ENCODE results near the gene ACACA. TPM values are rescaled to one million over a fixed set of nuclear protein-coding genes. Genes with fewer than 3 reads are reported as not detected.

The ACACA gene
- total and polyA plus RNA-seq, 2 experiments from 2014 or later, result 59.6 to 164 TPM

DNA sequence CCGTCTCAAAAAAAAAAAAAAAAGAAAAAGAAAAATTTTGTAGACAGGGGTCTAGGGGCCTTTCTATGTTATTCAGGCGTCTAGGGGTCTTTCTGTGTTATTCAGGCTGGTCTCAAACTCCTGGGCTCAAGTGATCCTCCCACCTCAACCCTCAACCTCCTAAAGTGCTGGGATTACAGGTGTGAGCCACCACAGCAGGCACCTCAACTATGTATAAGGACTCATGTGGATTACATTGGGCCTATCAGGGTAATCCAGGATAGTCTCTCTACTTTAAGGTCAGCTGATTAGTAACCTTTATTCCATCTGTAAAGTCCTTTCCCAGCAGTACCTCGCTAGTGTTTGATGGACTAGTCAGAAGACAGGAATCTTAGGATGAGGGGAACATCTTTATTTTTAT, 22.4 kb upstream of the ACACA start:
- no peak overlapping the region for H3K4me3 ChIP-seq
- no peaks in the 10 kb centered on the region for H3K27me3 ChIP-seq (ENCODE audit: insufficient read depth)
- peaks cover 12% of the 10 kb centered on the region for H3K36me3 ChIP-seq (ENCODE audit: insufficient read depth)
- DNase-seq (ENCODE audit: low spot score) (no peak), ATAC-seq (no peak)
- H3K27me3 Mint-ChIP-seq (ENCODE audit: insufficient read depth, low read depth, poor library complexity), result no peaks in the 10 kb centered on the region
- H3K4me3 Mint-ChIP-seq, result no peak overlapping the region
- H3F3A ChIP-seq (replicated peaks; ENCODE audit: low read depth), result no peaks in the 10 kb centered on the region
- no peak overlapping the region for H3K27ac ChIP-seq (ENCODE audit: low read depth)
- no peaks in the 10 kb centered on the region for H3K4me1 ChIP-seq (ENCODE audit: insufficient read depth)
- no peaks in the 10 kb centered on the region for H3K9me2 ChIP-seq (ENCODE audit: insufficient read depth)
- H3K9me3 Mint-ChIP-seq, result no peaks in the 10 kb centered on the region
- H4K20me1 ChIP-seq (replicated peaks; ENCODE audit: insufficient read depth), result 0 out of 2 replicates have a peak, but pooled peaks cover 3% of the 10 kb centered on the region
- H3K36me3 Mint-ChIP-seq (ENCODE audit: low read depth), result peaks cover 38% of the 10 kb centered on the region
- no peak overlapping the region for H2AFZ ChIP-seq
- H3K4me1 Mint-ChIP-seq, result no peaks in the 10 kb centered on the region
- no peak for TF ChIP-seq ETS1 (IDR thresholded peaks at IDR 0.05)
- TF ChIP-seq CREB1 (CRISPR knock-in tag; IDR thresholded peaks at IDR 0.05; ENCODE audit: low read depth), result no peak
- no peak for TF ChIP-seq POLR2AphosphoS5 (IDR thresholded peaks at IDR 0.05; ENCODE audit: low read depth)
- TF ChIP-seq ZNF114 (CRISPR knock-in tag; IDR thresholded peaks at IDR 0.05), result no peak
- H3K79me2 ChIP-seq (replicated peaks; ENCODE audit: insufficient read depth), result no peaks in the 10 kb centered on the region
- H3K4me2 ChIP-seq, result no peak overlapping the region
- H3K27ac Mint-ChIP-seq, result no peak overlapping the region

DNA sequence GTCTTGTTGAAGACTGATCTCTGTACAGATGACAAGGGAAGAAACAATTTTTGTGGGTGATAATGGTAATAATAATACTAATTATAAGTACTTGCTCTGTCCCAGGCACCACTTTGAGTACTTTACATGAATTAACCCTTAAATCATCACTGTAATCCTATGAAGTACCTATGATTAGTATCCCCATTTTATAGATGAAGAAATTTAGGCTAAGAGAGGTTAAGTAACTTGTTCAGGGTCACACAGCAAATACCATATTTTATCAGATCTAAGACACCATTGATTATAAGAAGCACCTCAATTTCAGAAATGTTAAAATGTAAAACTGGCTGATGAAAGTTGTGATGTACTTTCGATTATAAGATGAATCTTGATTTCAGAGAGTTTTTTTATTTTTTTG, 18.6 kb upstream of the ACACA start:
- no peaks in the 10 kb centered on the region for H3F3A ChIP-seq (replicated peaks; ENCODE audit: low read depth)
- H3K4me2 ChIP-seq, result no peak overlapping the region
- DNase-seq (ENCODE audit: low spot score) (no peak), ATAC-seq (no peak)
- no peaks in the 10 kb centered on the region for H3K4me1 ChIP-seq (ENCODE audit: insufficient read depth)
- no peak overlapping the region for H3K27ac ChIP-seq (ENCODE audit: low read depth)
- H3K79me2 ChIP-seq (replicated peaks; ENCODE audit: insufficient read depth), result no peaks in the 10 kb centered on the region
- TF ChIP-seq, protein P1, sequence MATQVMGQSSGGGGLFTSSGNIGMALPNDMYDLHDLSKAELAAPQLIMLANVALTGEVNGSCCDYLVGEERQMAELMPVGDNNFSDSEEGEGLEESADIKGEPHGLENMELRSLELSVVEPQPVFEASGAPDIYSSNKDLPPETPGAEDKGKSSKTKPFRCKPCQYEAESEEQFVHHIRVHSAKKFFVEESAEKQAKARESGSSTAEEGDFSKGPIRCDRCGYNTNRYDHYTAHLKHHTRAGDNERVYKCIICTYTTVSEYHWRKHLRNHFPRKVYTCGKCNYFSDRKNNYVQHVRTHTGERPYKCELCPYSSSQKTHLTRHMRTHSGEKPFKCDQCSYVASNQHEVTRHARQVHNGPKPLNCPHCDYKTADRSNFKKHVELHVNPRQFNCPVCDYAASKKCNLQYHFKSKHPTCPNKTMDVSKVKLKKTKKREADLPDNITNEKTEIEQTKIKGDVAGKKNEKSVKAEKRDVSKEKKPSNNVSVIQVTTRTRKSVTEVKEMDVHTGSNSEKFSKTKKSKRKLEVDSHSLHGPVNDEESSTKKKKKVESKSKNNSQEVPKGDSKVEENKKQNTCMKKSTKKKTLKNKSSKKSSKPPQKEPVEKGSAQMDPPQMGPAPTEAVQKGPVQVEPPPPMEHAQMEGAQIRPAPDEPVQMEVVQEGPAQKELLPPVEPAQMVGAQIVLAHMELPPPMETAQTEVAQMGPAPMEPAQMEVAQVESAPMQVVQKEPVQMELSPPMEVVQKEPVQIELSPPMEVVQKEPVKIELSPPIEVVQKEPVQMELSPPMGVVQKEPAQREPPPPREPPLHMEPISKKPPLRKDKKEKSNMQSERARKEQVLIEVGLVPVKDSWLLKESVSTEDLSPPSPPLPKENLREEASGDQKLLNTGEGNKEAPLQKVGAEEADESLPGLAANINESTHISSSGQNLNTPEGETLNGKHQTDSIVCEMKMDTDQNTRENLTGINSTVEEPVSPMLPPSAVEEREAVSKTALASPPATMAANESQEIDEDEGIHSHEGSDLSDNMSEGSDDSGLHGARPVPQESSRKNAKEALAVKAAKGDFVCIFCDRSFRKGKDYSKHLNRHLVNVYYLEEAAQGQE (IDR thresholded peaks at IDR 0.05; ENCODE audit: unreplicated experiment), result no peak
- no peak for TF ChIP-seq EZH2 (IDR thresholded peaks at IDR 0.05; ENCODE audit: low read depth, unreplicated experiment)
- no peak for TF ChIP-seq EZH2phosphoT487 (IDR thresholded peaks at IDR 0.05; ENCODE audit: unreplicated experiment)
- TF ChIP-seq POLR2AphosphoS5 (IDR thresholded peaks at IDR 0.05; ENCODE audit: low read depth), result no peak
- TF ChIP-seq ZNF114 (CRISPR knock-in tag; IDR thresholded peaks at IDR 0.05), result no peak
- TF ChIP-seq JUNB (IDR thresholded peaks at IDR 0.05; ENCODE audit: unreplicated experiment), result no peak
- no peak for TF ChIP-seq NANOG (IDR thresholded peaks at IDR 0.05; ENCODE audit: borderline replicate concordance)
- no peak for TF ChIP-seq CREB1 (CRISPR knock-in tag; IDR thresholded peaks at IDR 0.05; ENCODE audit: low read depth)
- TF ChIP-seq ZNF331 (CRISPR knock-in tag; IDR thresholded peaks at IDR 0.05; ENCODE audit: low read depth), result no peak
- Mint-ChIP-seq H3K36me3 (ENCODE audit: low read depth) (peaks cover 48% of the 10 kb centered on the region), H3K27ac (no peak overlapping the region), H3K9me3 (no peaks in the 10 kb centered on the region), H3K4me1 (no peaks in the 10 kb centered on the region), H3K4me3 (no peak overlapping the region), H3K27me3 (ENCODE audit: insufficient read depth, low read depth, poor library complexity) (peaks cover 2% of the 10 kb centered on the region)
- 0 out of 2 replicates have a peak, but pooled peaks cover 3% of the 10 kb centered on the region for H4K20me1 ChIP-seq (replicated peaks; ENCODE audit: insufficient read depth)
- no peak overlapping the region for H2AFZ ChIP-seq
- no peak overlapping the region for H3K4me3 ChIP-seq
- H3K36me3 ChIP-seq (ENCODE audit: insufficient read depth), result peaks cover 19% of the 10 kb centered on the region
- H3K9me2 ChIP-seq (ENCODE audit: insufficient read depth), result no peaks in the 10 kb centered on the region
- no peaks in the 10 kb centered on the region for H3K27me3 ChIP-seq (ENCODE audit: insufficient read depth)

Measured in GM23338 (cell line).